ENCODE measurements around the gene CTLA4. TPM values are rescaled to one million over a fixed set of nuclear protein-coding genes. Genes with fewer than 3 reads are reported as not detected.

The CTLA4 gene
- polyA plus RNA-seq, 4 donors, result 0.19 TPM; not detected in 3

DNA sequence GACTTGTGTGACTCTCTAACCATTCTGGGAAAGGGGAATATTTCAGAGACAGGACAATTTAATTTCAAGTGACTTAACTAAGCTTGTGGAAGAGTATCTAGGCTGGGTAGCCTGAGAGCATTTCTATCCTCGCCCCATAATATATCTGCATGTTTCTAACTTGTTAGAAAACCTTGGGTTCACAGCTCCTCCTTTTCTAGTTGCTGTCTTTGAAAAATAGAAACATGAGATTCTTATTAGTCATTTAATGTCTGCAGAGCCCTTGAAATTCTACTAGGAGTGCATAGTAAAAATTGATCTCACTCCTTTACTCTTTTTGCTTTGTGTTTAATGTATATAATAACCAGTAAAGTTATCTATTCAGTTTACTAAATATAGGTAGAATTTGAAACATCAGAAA lies 22.4 kb downstream of the CTLA4 start:
- no peak for DNase-seq (ENCODE audit: low read depth in 4 of 4, low spot score in 3 of 4)

- DNase-seq (ENCODE audit: low read depth in 4 of 4, low spot score in 3 of 4), result no peak
Measured at GRCh38 chr2:203890733-203891132, 23.2 kb downstream of the CTLA4 start.

- DNase-seq (ENCODE audit: low read depth in 4 of 4, low spot score in 3 of 4), result no peak
Measured at GRCh38 chr2:203891474-203891873, 23.9 kb downstream of the CTLA4 start.

DNA sequence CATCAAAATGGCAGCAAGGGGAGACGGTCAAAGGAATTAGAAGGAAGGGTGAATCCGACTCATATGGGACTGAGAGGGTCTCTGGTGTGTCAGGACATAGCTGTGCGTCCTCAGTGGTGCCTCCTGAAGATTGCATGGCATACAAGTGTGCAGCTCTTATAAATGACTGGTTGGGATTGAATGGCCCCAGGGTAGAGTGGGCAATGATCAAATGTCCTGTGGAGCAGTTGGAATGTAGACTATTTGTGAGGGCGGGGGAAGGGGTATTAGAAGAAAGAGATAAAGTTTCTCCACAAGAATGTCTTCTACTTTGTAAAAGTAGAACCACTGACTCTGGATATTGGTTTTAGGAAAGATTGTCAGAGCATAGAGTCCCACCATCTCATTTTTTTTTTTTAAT lies 24.6 kb downstream of the CTLA4 start:
- no peak for DNase-seq (ENCODE audit: low read depth in 4 of 4, low spot score in 3 of 4)

GRCh38 chr2:203893401-203893800 lies 25.8 kb downstream of the CTLA4 start:
- DNase-seq (ENCODE audit: low read depth in 4 of 4, low spot score in 3 of 4), result peak in 1 of 4 donors; percentile 19

DNA sequence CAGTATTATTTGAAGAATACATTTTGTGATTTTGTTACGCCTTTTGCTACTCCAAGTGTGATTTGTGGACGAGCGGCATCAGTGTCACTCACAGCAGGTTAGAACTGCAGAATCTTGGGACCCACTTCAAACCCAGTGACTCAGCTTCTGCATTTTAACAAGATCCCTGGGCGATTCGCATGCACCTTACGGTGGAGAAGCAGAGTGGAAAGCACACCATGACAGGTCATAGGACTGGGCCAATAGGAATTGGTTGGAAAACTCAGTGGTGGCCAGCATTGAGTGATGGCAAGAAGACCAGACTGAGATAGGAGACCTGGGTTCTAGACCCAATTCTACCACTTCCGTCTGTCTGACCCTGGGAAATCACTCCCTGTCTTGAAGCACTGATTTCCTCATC lies 26.3 kb downstream of the CTLA4 start:
- DNase-seq (ENCODE audit: low read depth in 4 of 4, low spot score in 3 of 4), result no peak

- DNase-seq (ENCODE audit: low read depth in 4 of 4, low spot score in 3 of 4), result no peak
Measured at GRCh38 chr2:203894262-203894661, 26.7 kb downstream of the CTLA4 start.

DNA sequence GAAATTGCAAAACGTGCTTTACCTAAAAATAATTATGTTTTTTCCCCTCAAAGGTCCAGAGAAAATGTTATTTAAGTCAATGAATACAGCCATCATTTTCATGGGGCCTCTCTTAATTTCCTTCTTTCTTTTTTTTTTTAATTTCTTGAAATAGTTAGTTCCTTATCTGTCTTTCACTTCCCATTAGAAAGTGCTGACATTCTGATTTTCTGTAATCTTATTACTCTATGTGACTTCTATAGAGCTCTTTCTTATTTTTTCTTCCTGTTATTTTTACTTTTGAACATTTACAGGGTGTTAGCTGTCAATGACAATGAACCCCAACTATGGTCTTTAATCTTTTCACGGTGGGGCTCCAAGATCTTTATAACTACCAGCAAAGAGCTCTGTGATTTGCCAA lies 30.0 kb downstream of the CTLA4 start:
- DNase-seq (ENCODE audit: low read depth in 4 of 4, low spot score in 3 of 4), result no peak

DNA sequence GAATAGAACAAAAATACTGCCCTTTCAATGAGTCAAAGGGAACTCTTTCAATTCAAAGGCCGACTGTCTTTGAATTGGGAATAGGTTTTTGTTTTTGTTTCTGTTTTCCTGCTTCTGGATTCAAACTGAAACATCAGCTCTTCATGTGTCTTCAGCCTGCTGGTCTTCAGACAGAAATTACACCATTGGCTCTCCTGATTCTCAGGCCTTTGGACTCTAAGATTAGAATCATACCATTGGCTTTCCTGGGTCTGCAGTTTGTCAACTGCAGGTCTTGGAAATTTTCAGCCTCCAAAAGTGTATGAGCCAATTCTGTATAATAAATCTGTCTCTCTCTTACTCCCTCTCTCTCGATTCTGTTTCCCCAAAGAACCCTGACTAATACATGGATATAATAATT lies 31.1 kb downstream of the CTLA4 start:
- DNase-seq (ENCODE audit: low read depth in 4 of 4, low spot score in 3 of 4), result no peak

DNA sequence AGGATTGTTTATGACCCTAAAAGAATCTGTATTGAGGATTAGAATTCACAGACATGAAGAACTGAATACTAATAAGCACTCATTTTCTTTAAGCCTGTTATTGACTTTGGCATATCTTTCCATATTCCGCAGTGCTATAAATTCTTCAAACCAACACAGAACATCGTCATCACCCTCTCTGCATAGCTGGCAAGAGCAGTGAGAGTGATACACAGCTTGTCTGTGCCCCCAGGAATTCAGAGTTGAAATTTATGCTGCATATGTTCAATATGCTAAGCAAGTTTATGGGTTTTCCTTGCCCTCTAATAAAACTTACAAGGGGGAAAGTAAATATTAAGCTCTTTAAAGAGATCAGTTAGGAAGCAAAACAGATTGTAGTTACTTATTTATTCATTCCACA lies 32.7 kb downstream of the CTLA4 start:
- peak in 1 of 4 donors; percentile 17 for DNase-seq (ENCODE audit: low read depth in 4 of 4, low spot score in 3 of 4)

DNA sequence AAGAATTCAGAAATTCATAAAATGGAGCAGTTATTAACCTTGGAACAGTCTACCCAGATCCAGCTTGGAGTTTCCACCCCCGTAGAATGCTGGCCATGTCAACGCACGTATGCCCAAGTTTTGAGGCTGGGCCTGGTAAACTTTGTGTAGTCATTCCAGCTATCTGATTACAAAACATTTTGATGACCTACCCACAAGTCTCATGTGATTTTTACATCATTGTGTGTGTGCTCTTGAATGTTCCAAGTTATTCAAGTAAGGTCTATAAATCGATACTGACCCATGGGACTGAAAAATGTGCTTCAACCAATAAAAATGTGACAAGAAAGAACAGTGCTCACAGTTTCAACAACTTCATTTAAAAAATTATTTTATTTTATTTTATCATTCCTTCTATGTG lies 36.5 kb downstream of the CTLA4 start:
- DNase-seq (ENCODE audit: low read depth in 4 of 4, low spot score in 3 of 4), result no peak

DNA sequence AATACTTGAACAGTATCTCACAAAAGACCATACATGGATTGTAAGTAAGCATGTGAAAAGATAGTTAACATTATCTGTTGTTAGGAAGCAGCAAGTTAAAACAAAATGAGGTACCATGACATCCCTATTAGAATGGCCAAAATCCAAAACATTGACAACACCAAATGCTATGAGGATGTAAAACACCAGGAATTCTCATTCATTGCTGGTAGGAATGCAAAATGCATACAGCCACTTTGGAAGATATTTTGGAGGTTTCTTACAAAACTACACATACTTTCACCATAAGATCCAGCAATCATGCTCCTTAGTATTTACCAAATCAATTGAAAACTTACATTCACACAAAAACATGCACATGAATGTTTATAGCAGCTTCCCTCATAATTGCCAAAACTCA lies 38.1 kb downstream of the CTLA4 start:
- no peak for DNase-seq (ENCODE audit: low read depth in 4 of 4, low spot score in 3 of 4)

- DNase-seq (ENCODE audit: low read depth in 4 of 4, low spot score in 3 of 4), result no peak
Measured at GRCh38 chr2:203908066-203908796, 40.7 kb downstream of the CTLA4 start.

DNA sequence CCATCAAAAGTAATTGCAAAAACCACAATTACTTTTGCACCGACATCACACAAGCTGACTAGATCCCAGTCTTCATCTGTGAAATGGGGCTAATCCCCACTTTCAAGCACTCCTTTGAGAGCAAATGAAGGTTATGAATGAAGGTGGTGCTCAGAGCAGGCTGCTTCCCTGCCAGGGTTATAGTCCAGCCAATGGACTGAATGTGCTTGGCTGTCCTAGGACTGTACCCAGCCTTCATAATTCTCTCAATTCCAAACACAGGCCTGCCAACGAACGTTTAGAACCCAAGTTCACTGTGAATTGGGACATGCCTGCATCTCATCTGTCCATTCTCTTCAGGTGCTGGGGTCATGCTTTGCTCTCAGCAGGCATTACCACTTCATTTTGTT lies 41.2 kb downstream of the CTLA4 start:
- no peak for DNase-seq (ENCODE audit: low read depth in 4 of 4, low spot score in 3 of 4)

GRCh38 chr2:203909261-203909967 lies 41.8 kb downstream of the CTLA4 start:
- peak in 2 of 4 donors; percentile 42 to 48 for DNase-seq (ENCODE audit: low read depth in 4 of 4, low spot score in 3 of 4)

GRCh38 chr2:203909974-203910373 lies 42.4 kb downstream of the CTLA4 start:
- no peak for DNase-seq (ENCODE audit: low read depth in 4 of 4, low spot score in 3 of 4)

DNA sequence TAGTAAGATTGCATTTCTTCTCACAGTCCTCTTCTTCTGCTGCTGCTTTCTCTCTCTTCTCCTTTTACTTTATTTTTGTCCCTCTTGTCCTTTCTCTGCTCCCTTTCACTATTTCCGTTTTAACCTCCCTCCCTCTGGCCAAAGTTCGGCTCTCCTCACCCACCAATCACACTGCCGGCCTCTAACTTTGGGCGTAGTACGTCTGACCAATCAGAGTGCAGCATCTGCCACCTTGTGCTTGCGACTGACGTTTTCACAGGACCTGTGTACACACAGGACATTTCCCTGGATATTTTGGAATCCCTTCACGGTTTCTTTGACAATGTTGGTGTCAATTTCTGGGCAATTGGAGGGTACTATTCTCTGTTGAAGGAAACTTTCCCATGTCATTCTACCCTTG lies 46.4 kb downstream of the CTLA4 start:
- DNase-seq (ENCODE audit: low read depth in 4 of 4, low spot score in 3 of 4), result no peak

GRCh38 chr2:203914546-203915182 lies 47.1 kb downstream of the CTLA4 start:
- no peak for DNase-seq (ENCODE audit: low read depth in 4 of 4, low spot score in 3 of 4)

- DNase-seq (ENCODE audit: low read depth in 4 of 4, low spot score in 3 of 4), result no peak
Measured at GRCh38 chr2:203915256-203915655, 47.7 kb downstream of the CTLA4 start.

GRCh38 chr2:203916756-203917155 lies 49.2 kb downstream of the CTLA4 start:
- no peak for DNase-seq (ENCODE audit: low read depth in 4 of 4, low spot score in 3 of 4)

GRCh38 chr2:203918264-203918663 lies 50.7 kb downstream of the CTLA4 start:
- DNase-seq (ENCODE audit: low read depth in 4 of 4, low spot score in 3 of 4), result peak in 1 of 4 donors; percentile 24

GRCh38 chr2:203918839-203919238 lies 51.3 kb downstream of the CTLA4 start:
- DNase-seq (ENCODE audit: low read depth in 4 of 4, low spot score in 3 of 4), result no peak
